ENCODE results near the gene TMEM131.

DNA sequence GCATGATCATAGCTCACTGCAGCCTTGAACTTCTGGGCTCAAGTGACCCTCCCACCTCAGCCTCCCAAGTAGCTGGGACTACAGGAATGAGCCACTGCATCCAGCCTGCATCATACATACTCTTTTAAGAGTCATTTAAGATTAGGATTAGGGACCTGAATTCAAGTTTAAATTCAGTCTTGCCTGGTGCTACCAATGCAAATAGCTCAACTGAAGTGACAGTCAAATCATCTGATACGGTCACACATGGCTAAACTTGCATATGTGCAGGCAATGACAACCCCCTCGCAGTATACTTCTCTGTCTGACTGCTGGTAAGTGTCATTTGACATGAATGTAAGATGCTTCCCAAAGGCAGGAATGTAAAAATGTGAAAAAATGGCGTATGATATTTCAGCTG, 31.8 kb upstream of the TMEM131 start:
- TF ChIP-seq POLR2A (IDR thresholded peaks at IDR 0.05) = no peak
- no peak for TF ChIP-seq POLR2AphosphoS5 (IDR thresholded peaks at IDR 0.05; ENCODE audit: insufficient read depth in 1 of 2, low read depth in 1 of 2)

Data from vagina (tissue), 2 donors.